NCI-H1092 treated with DMSO at 0.1 percent for 48 hours (cell line): ENCODE data around the gene MYH9.

ENCODE experiments used
- DNase-seq: peaks from one replicate; lab custom pipeline; 2025; lab: John Stamatoyannopoulos, UW

Gene MYH9

GRCh38 chr22:36367479-36367878 is 20.3 kb downstream of the MYH9 start:
- DNase-seq, result no peak

DNA sequence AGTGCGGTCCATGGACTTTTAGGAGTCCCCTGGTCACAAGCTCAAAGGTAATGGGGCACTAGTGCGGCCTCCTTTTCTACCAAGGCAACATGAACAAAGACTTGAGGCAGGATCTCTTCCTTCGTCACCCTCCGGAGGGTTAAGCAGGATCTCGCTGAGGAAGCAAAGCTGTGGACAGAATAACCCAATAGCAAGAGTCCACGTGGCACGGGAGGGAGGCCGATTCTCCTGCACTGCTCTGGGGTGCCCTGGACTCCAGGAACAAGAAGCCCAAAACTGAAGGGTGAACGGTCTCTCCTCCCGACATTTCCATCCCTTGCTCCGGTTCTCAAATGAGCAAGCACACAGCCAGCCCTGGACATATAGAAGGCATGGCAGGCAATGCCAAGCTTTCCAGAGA is 20.7 kb downstream of the MYH9 start:
- no peak for DNase-seq

DNA sequence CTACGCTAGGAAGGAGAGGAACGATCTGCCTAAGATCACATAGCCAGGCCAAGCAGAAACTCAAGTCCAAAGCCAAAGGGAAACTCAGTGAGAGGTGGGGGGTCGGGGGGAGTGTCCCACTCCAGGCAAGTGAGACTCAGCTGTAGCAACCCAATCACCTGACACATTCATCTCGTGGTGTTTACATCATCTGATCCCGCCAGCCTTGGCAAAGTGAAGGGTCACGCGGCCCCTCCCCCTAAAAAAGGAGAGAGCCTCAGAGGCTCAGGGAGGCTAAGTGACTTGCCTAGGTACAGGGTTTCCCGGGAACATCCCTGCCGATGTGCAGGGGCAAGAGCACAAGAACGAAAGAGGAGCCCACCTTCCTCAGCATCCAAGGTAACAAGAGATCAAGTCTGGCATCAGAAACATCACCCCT is 21.5 kb downstream of the MYH9 start:
- no peak for DNase-seq

GRCh38 chr22:36365020-36365411 is 22.8 kb downstream of the MYH9 start:
- DNase-seq, result no peak

- DNase-seq, result no peak
Observed at GRCh38 chr22:36364255-36365019, 23.3 kb downstream of the MYH9 start.

DNA sequence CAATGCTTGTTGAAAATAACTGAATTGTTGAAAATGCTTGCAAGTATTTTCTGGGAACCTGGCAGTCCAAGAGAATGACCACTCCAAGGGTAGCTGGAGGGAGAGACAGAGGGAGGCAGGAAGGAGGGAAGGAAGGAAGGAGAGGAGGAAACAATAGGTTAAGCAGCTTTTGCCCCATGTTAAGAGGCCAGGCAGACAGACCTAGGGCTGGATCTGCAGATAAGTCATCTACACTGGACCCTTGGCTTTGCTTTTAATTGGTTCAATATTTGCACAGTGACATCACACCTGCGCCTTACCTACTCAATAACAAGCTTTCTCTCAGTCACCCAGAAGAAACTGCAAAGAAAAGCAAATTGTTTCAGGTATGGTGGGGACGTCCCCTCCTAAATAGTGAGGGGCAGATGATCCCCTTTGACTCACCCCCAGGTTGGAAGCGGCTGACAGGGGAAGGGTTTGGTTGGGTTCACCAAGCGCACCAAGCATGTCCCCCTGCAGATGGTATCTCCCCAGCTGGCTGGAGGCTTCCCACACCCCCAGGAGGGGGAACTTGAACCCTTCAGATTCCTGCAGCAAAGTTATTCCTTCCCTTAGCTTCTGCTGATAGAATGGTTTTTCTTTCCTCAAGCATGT is 24.3 kb downstream of the MYH9 start:
- peak; percentile 36 for DNase-seq

- no peak for DNase-seq
Observed at GRCh38 chr22:36362932-36363331, 24.8 kb downstream of the MYH9 start.

- no peak for DNase-seq
Observed at GRCh38 chr22:36362075-36362474, 25.7 kb downstream of the MYH9 start.

DNA sequence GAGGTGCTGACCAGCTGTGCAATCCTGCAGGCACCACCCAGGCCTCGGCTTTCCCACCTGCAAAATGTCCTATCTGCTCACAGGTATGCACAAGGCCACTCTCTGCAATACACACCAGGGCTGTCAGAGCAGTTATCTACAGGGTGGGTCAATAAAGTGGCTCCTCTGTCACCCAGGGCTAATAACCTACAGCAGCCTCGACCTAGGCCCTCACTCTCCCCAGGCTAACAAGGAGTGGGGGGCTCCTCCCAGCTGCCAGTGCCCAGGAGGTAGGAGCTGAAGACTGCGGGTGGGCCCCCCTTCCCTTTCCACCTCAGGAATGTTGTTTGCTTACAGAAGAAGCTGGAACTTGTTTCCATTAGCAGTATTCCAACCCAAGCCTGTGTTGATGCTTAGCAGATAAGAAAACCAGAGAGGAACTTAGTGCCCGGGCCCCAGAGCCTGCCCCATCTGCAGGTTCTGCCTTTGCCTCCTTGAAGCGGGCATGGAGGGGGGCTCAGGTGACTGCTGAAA is 26.8 kb downstream of the MYH9 start:
- no peak for DNase-seq

- no peak for DNase-seq
Observed at GRCh38 chr22:36360011-36360410, 27.8 kb downstream of the MYH9 start.

- no peak for DNase-seq
Observed at GRCh38 chr22:36359470-36359996, 28.2 kb downstream of the MYH9 start.

GRCh38 chr22:36358533-36359469 is 29.0 kb downstream of the MYH9 start:
- peak; percentile 43 for DNase-seq

- no peak for DNase-seq
Observed at GRCh38 chr22:36356708-36357624, 30.8 kb downstream of the MYH9 start.

DNA sequence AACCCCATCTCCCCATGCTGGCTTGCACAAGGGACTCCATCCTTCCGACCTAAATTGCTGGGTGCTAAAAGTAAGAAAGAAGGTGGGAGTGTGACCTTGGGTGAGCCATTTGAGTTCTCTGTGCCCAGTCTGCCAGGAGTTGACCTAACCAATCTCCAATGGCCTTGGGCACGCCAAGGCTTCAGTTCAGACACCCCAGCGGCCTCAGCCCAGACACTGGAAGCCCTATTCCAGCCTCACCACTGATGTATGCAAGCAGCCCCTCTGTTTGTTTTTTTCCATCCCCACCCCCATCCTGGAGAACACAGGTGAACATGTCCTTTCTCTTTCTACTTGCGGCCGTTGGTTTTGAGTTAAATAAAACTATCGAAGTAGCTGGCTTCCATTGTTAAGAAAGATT is 31.9 kb downstream of the MYH9 start:
- no peak for DNase-seq

GRCh38 chr22:36355362-36355761 is 32.4 kb downstream of the MYH9 start:
- DNase-seq, result no peak

- DNase-seq, result peak; percentile 24
Observed at GRCh38 chr22:36352803-36353507, 34.8 kb downstream of the MYH9 start.

DNA sequence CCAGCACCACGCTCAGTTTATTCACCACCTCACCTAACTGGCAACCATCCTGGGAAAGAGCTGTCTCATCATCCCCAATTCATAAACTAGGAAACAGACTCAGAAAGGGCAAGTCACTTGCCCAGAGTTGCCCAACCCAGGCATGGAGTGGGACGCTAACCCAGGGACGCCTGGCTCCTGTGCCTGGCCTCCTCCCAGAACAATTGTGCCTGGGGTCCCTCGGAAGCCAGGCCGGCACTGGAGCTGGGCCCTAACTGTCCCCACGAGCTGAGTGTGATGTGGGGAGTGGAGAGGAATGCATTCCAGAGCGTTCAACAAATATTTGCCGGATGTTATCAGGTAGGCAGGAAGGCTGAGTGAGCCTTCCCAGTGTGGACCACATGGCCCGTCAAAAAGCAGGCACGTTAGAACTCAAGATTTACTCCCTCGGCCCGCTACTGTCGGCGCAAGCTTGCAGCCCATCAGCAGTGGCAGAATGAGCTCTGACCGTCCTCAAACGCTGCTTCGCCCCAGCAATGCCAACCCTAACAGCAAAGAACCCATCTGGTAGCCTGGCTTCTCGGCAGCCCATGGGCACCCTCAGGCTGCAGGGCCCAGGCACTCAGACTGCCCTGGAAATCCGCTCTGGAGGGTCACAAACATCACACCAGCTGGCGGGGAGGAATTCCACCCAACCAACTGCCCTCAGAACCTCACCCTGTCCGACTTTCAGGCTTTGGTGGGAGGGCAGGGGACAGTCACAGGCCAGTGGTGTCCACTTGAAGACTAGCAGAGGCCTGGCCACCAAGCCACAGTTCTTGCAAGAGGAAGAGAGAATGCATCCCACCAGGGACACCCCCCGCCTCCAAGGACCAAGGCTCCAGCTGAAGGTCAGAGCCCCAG is 35.6 kb downstream of the MYH9 start:
- no peak for DNase-seq

- peak; percentile 10 for DNase-seq
Observed at GRCh38 chr22:36350751-36351594, 36.8 kb downstream of the MYH9 start.
